Ascending aorta (tissue), 2 donors: ENCODE data around the gene AVP. TPM values are rescaled to one million over a fixed set of nuclear protein-coding genes. Genes with fewer than 3 reads are reported as not detected.

ENCODE experiments used
- DNase-seq, 2 donors: peaks; one replicate each; pipeline ENCODE4 v3.0.0-alpha.2; 2019; ENCODE audit warnings: low spot score in 2 of 2
- H3K27ac ChIP-seq, 2 donors: fragments of 200-600 bp; sonication (generic); one replicate each; pipeline ENCODE4 v1.5.1; 2016 to 2017; ENCODE audit warnings: mild to moderate bottlenecking in 1 of 2
- H3K27me3 ChIP-seq: fragments of 200-600 bp; sonication (generic); one replicate; pipeline ENCODE4 v1.5.1; 2017
- H3K36me3 ChIP-seq, 2 donors: fragments of 200-600 bp; sonication (generic); one replicate each; pipeline ENCODE4 v1.5.1; 2016
- H3K4me1 ChIP-seq, 2 donors: fragments of 200-600 bp; sonication (generic); one replicate each; pipeline ENCODE4 v1.5.1; 2016 to 2017; ENCODE audit warnings: mild to moderate bottlenecking in 1 of 2
- H3K4me3 ChIP-seq, 2 donors: fragments of 200-600 bp; sonication (generic); one replicate each; pipeline ENCODE4 v1.5.1; 2016 to 2017; ENCODE audit warnings: mild to moderate bottlenecking in 1 of 2
- H3K9me3 ChIP-seq, 2 donors: fragments of 200-600 bp; sonication (generic); one replicate each; pipeline ENCODE4 v1.5.1; 2016
- intact Hi-C: fragments of 100-400 bp; cut with DNase I; formaldehyde crosslinking; loops from one replicate; pipeline ENCODE4 v1.15.1; 2023
- total RNA-seq: library from RNA; depleted of rRNA; stranded (reverse); fragments of >200 nt; gene quantifications from one replicate; pipeline ENCODE4 v1.1.0, GENCODE V29; 2016
- TF ChIP-seq, protein P1 (sequence below), 3 experiments: fragments of 200-600 bp in 2 of 3; fragments of 450-650 bp in 1 of 3; sonication (generic) in 2 of 3; IDR thresholded peaks; one replicate each; pipeline ENCODE4 v1.5.1; 2016 to 2019; ENCODE audit warnings: antibody characterized with exemption in 3 of 3, mild to moderate bottlenecking in 1 of 3, moderate library complexity in 1 of 3

The AVP gene
- total RNA-seq, 1 donor from 2014 or later: not detected

DNA sequence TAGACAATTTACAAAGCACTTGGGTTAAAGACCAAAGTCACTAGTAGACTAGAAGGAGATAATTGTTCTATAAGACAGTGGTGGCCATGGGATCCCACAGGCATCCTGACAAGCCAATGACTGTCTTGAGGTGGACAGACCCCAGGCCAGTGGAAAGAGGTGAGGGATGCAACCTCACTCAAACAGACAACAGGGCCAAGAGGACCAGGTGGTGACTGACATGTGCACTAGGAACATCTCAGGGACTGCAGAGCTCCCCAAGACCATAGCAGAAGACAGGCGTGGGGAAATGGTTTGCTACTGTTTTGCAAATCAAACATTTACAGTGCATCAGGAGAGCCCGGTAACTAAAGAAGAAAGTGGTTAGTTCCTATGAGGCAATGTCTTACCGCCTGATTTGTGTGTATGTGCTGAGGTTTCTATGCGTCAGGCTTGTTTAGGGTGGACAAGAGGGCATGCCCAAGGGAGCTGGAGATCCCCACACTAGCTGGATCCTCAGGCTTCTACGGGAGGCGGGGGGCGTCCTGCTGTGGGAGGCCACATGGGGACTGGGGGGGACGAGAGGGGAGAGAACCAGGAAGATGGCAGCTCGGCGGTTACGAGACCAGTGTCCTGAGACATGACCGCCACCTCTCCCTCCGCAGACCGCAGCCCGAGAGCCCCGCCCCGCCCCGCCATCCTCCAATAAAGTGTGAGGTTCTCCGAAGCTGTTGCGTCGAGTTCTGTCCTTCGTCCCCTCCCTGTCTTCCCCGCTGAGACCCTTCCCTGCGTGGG, 39.3 kb downstream of the AVP start:
- intact Hi-C loops: loop anchor here (1.0 to 10.0 kb wide), 8 partner anchors 127 to 1150 kb away; partner anchors contain the start of genes DDRGK1, DNAAF9, IDH3B and LZTS3
- Histone ChIP-seq H3K36me3 (peaks cover 14 to 25% of the 10 kb centered on the region in 2 donors), H3K4me3 (peak overlapping the region; percentile 89 to 93), H3K4me1 (peaks cover 7 to 21% of the 10 kb centered on the region in 2 donors), H3K27me3 (no peaks in the 10 kb centered on the region), H3K27ac (peak overlapping the region; percentile 91 to 92), H3K9me3 (no peaks in the 10 kb centered on the region)
- peak; percentile 47 to 89 for DNase-seq
- TF ChIP-seq, protein P1, sequence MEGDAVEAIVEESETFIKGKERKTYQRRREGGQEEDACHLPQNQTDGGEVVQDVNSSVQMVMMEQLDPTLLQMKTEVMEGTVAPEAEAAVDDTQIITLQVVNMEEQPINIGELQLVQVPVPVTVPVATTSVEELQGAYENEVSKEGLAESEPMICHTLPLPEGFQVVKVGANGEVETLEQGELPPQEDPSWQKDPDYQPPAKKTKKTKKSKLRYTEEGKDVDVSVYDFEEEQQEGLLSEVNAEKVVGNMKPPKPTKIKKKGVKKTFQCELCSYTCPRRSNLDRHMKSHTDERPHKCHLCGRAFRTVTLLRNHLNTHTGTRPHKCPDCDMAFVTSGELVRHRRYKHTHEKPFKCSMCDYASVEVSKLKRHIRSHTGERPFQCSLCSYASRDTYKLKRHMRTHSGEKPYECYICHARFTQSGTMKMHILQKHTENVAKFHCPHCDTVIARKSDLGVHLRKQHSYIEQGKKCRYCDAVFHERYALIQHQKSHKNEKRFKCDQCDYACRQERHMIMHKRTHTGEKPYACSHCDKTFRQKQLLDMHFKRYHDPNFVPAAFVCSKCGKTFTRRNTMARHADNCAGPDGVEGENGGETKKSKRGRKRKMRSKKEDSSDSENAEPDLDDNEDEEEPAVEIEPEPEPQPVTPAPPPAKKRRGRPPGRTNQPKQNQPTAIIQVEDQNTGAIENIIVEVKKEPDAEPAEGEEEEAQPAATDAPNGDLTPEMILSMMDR (IDR thresholded peaks at IDR 0.05): no peak

- no peak overlapping the region for H3K27ac ChIP-seq
- DNase-seq: no peak
- peaks cover 7 to 21% of the 10 kb centered on the region in 2 donors for H3K4me1 ChIP-seq
- peaks cover 22 to 30% of the 10 kb centered on the region in 2 donors for H3K36me3 ChIP-seq
- H3K9me3 ChIP-seq: no peaks in the 10 kb centered on the region
- no peaks in the 10 kb centered on the region for H3K27me3 ChIP-seq
- intact Hi-C loops: loop anchor here (2.0 to 10.0 kb wide), 6 partner anchors 172 to 1150 kb away; partner anchors contain the start of genes DNAAF9, IDH3B, PCED1A and PTPRA
- TF ChIP-seq, protein P1 (IDR thresholded peaks at IDR 0.05): no peak
- H3K4me3 ChIP-seq: no peak overlapping the region
Observed at GRCh38 chr20:3044336-3044965, 40.1 kb downstream of the AVP start.

GRCh38 chr20:3043322-3043721, 41.2 kb downstream of the AVP start, which contains the start of gene GNRH2:
TSS of gene GNRH2 (plus strand) at chr20:3043622. CDS start at chr20:3044415, 793 bp downstream.
- Histone ChIP-seq H3K27me3 (no peaks in the 10 kb centered on the region), H3K4me1 (peaks cover 7 to 21% of the 10 kb centered on the region in 2 donors), H3K4me3 (no peak within 1 kb of the TSS), H3K36me3 (peaks cover 23 to 29% of the 10 kb centered on the region in 2 donors), H3K9me3 (no peaks in the 10 kb centered on the region), H3K27ac (peak within 1 kb of the TSS; percentile 71 to 82)
- DNase-seq: no peak
- intact Hi-C loops: loop anchor here (10.0 kb wide), 5 partner anchors 199 to 1149 kb away; partner anchors contain the start of genes DNAAF9, IDH3B, PCED1A and SIRPA
- TF ChIP-seq, protein P1 (IDR thresholded peaks at IDR 0.05): no peak

DNA sequence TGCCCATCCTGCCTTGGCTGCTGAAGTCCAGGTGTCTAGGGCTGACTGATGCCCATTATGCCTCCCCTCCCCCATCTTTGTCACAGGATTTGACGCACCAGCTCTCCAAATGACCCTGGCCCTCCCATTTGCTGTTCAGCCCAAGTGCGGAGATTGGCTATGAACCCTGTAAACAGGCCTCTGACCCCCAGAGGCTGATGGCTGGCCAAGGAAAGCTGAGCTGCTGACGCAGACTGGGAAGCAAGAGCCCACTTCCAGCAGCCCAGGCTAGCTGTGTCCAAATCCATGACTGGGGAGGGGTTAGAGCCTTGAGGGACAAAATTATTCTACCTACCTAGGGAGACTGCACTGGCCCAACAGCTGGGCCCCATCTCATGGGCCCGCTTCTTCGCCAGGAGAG, 41.9 kb downstream of the AVP start:
- no peaks in the 10 kb centered on the region for H3K9me3 ChIP-seq
- H3K27ac ChIP-seq: peak overlapping the region; percentile 71 to 82
- peaks cover 7 to 20% of the 10 kb centered on the region in 2 donors for H3K4me1 ChIP-seq
- peaks cover 17 to 28% of the 10 kb centered on the region in 2 donors for H3K36me3 ChIP-seq
- TF ChIP-seq, protein P1 (IDR thresholded peaks at IDR 0.05): no peak
- peak in 1 of 2 donors; percentile 67 for DNase-seq
- H3K27me3 ChIP-seq: no peaks in the 10 kb centered on the region
- H3K4me3 ChIP-seq: no peak overlapping the region
- intact Hi-C loops: loop anchor here (10.0 kb wide), 5 partner anchors 198 to 1148 kb away; partner anchors contain the start of genes DNAAF9, IDH3B, PCED1A and SIRPA

- DNase-seq: no peak
- Histone ChIP-seq H3K27ac (peak overlapping the region; percentile 71 to 82), H3K4me1 (peaks cover 5 to 13% of the 10 kb centered on the region in 2 donors), H3K36me3 (peaks cover 23 to 32% of the 10 kb centered on the region in 2 donors), H3K9me3 (no peaks in the 10 kb centered on the region), H3K4me3 (no peak overlapping the region), H3K27me3 (no peaks in the 10 kb centered on the region)
- TF ChIP-seq, protein P1 (IDR thresholded peaks at IDR 0.05): no peak
- intact Hi-C loops: loop anchor here (10.0 kb wide), 5 partner anchors 197 to 1147 kb away; partner anchors contain the start of genes DNAAF9, IDH3B, PCED1A and SIRPA
Observed at GRCh38 chr20:3041854-3042409, 42.6 kb downstream of the AVP start.
